HG03025 (cell line): ENCODE data around the gene OR10H1.
"Not testable (repeated sequence)": the region's sequence is repeated elsewhere in the genome, so short reads cannot be mapped to it uniquely, and the experiment has no call there.

ENCODE experiments used
- ATAC-seq: cut with Tn5 transposase; IDR thresholded peaks from one replicate; pipeline ENCODE4 v1.9.1; 2021; ENCODE audit warnings: mild to moderate bottlenecking, moderate library complexity; ENCODE audit not compliant: unreplicated experiment, low FRiP score

OR10H1 gene

DNA sequence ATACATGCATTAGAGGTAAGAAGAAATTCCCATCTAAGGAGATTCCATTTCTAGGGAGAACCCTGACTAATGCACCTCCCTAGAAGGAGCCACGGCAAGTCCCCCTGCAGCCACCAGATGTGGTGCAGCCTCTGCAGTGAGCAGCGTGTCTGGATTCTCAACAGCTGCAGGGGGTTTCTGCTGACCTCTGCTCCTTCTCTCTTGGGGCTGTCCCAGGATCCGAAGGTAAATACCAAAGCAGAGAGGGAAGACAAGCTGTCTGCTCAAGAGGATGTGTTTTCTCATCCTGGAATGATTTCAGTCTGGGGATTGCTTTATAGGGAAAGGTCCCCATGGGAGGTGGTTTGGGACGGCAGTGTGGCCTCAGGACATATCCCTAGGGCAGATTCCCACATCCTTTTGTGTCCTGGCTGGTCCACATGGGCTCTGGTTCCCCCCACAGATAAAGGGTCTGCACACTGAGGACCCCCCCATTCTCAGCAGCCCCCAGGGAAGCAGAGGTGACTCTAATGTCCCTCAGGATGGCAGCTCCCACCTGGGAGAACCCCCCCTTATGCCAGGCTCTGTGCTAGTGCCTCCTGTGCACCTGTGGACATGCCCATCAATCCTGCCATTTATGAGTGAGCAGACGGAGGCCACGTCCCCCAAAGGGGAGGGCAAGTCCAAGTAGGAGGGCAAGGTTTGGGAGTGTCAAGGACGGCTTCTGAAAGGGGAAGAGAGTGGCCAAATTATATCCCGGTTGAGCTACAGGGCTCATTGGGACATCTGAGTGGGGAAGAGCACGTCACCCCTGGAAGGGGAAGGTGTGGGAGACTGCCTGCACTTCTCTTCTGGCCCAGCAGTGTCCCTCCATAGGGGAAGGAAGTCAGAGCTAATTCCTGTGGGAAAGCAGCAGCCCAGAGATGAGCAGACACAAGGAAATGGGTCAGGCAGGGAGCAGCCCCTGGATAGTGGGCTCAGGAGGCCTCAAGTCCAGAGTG is 38.2 kb downstream of the OR10H1 start:
- no peak for ATAC-seq

DNA sequence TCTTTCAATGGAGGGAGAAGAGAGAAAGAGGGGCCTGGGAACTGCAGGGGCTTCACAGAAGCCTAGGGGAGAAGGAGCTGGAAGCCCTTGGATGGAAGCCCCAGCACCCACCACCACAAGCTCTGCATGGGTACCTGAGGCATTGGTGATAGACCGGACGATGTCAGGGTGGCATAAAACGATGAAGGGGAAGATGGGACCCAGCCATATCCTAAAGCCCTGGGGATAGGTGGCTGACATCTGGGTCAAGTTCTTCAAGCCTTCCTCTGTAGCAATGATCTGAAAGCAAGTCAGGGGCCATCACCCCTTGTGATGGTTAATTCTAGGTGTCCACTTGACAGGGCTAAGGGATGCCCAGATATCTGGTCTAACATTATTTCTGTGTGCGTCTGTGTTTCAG is 39.2 kb downstream of the OR10H1 start:
- no peak for ATAC-seq

DNA sequence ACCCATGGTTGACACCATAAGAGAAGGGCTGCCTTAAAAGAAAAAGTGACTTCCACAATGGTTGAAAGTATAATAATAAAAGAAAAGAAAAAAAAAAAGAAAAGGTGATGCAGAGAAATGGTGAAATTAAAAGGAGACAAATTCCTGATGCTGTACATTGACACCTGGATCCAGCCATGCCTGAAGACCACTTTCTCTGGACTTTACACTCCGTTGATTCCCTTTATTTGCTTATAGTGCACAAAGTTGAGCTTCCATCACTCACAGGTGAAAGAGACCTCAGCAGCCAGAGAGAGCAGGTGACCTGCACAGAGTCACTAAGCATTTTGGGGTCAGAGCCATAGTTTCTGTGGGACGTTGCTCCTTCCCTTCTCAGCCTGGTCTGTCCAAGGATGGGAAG is 40.2 kb downstream of the OR10H1 start:
- no peak for ATAC-seq

DNA sequence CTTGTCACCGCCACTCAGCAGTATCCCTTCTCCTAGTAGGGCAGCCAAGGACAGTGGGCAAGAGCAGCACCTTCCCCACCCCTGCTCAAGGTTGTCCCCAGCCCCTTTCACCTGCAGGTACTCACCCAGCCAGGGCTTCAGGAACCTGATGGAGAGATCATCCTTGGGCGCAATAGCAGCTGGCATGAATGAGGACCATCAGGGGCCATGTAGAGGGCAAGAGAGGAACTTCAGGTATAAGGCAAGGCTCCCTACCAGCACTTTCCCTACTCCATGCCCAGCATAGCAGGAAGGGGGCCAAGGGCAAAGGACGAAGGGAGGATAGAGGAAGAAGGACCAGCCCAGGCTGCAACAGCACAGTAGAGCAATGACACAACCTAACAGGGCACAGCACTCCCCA is 41.3 kb downstream of the OR10H1 start:
- ATAC-seq, result not testable (repeated sequence)

GRCh38 chr19:15769586-15769985 is 45.9 kb downstream of the OR10H1 start:
- ATAC-seq, result no peak

DNA sequence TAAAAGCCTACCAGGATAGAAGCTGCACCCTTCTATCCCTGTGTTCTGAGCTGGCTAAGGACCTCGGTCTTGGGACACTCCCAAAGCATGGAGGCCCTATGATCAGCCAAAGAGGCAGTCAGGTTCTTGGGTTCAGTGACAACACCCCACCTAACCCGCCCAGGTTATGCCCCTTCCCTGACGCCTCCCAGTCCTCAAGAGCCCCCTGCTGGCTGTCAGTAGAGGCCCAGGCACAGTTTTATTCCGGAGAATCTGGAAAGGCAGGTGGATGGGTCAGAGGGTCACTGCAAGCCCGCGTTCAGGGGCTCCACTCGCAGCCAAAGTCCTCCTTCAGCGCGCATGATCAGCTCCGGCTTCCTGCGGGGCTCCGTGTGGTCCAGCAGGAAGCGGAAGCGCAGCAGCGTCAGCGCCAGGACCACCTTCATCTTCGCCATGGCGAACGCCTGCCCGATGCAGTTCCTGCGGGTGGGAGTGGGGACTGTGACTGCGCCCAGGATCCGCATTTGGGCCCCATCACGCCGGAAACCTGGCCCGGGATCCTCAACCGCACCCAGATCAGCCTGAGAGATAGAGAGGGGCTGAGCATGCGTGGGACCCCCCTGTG is 55.4 kb downstream of the OR10H1 start:
- no peak for ATAC-seq

DNA sequence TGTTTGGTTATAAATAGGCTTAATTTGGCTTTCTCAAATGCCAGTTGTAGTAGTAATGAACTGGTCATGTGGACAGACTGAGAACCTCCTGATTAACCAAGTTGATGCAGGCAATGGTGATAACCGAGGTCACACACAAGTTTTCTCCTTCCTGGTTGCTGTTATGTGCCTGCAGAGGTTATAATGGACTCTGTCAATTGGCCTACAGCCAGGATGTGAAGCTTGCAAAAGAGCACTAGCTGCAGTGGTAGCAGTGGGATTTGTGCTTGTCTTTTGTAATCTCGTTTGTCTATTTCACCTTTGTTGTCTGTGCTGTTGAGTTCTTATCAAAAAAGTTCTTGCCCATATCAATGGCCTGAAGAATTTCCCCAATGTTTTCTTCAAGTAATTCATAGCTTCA is 57.1 kb downstream of the OR10H1 start:
- ATAC-seq, result no peak
